ENCODE results near the gene OR2T2.
"Not testable (repeated sequence)": the region's sequence is repeated elsewhere in the genome, so short reads cannot be mapped to it uniquely, and the experiment has no call there.

The OR2T2 gene

GRCh38 chr1:248445399-248445798 lies at the start of gene OR2T2:
OR2T2 (plus strand) TSS chr1:248445637; CDS start chr1:248452798, 7,161 bp downstream.
- DNase-seq (ENCODE audit: low read depth in 2 of 2), result not testable (repeated sequence)

- DNase-seq (ENCODE audit: low read depth in 2 of 2), result no peak
These were observed 42.7 kb upstream of the OR2T2 start, which contains the start of gene OR2T1 for GRCh38 chr1:248402748-248403147. OR2T1 (plus strand) TSS chr1:248403048; CDS start chr1:248406148, 3,100 bp downstream.

GRCh38 chr1:248404024-248404423 lies 41.4 kb upstream of the OR2T2 start:
- DNase-seq (ENCODE audit: low read depth in 2 of 2), result no peak

- DNase-seq (ENCODE audit: low read depth in 2 of 2), result no peak
These were observed 38.4 kb upstream of the OR2T2 start for GRCh38 chr1:248406721-248407692.

- DNase-seq (ENCODE audit: low read depth in 2 of 2), result no peak
These were observed 29.2 kb upstream of the OR2T2 start for GRCh38 chr1:248416226-248416625.

- no peak for DNase-seq (ENCODE audit: low read depth in 2 of 2)
These were observed 27.6 kb upstream of the OR2T2 start for GRCh38 chr1:248417854-248418253.

GRCh38 chr1:248421384-248421783 lies 24.1 kb upstream of the OR2T2 start:
- no peak for DNase-seq (ENCODE audit: low read depth in 2 of 2)

- not testable (repeated sequence) for DNase-seq (ENCODE audit: low read depth in 2 of 2)
These were observed 17.8 kb upstream of the OR2T2 start for GRCh38 chr1:248427526-248428191.

- DNase-seq (ENCODE audit: low read depth in 2 of 2), result not testable (repeated sequence)
These were observed 17.3 kb upstream of the OR2T2 start for GRCh38 chr1:248428192-248428533.

- DNase-seq (ENCODE audit: low read depth in 2 of 2), result not testable (repeated sequence)
These were observed 13.8 kb upstream of the OR2T2 start for GRCh38 chr1:248431683-248432082.

- DNase-seq (ENCODE audit: low read depth in 2 of 2), result not testable (repeated sequence)
These were observed 13.2 kb upstream of the OR2T2 start for GRCh38 chr1:248432201-248432600.

- DNase-seq (ENCODE audit: low read depth in 2 of 2), result not testable (repeated sequence)
These were observed 11.5 kb upstream of the OR2T2 start for GRCh38 chr1:248433811-248434415.

GRCh38 chr1:248434913-248435312 lies 10.5 kb upstream of the OR2T2 start:
- not testable (repeated sequence) for DNase-seq (ENCODE audit: low read depth in 2 of 2)

- not testable (repeated sequence) for DNase-seq (ENCODE audit: low read depth in 2 of 2)
These were observed 9.1 kb upstream of the OR2T2 start for GRCh38 chr1:248436303-248436702.

GRCh38 chr1:248438668-248439067 lies 6.8 kb upstream of the OR2T2 start:
- DNase-seq (ENCODE audit: low read depth in 2 of 2), result not testable (repeated sequence)

- not testable (repeated sequence) for DNase-seq (ENCODE audit: low read depth in 2 of 2)
These were observed 6.2 kb upstream of the OR2T2 start for GRCh38 chr1:248439283-248439682.

- DNase-seq (ENCODE audit: low read depth in 2 of 2), result not testable (repeated sequence)
These were observed 2.7 kb upstream of the OR2T2 start for GRCh38 chr1:248442500-248443277.

- DNase-seq (ENCODE audit: low read depth in 2 of 2), result not testable (repeated sequence)
These were observed 834 bp upstream of the OR2T2 start for GRCh38 chr1:248444603-248445002.

- DNase-seq (ENCODE audit: low read depth in 2 of 2), result not testable (repeated sequence)
These were observed 3.1 kb downstream of the OR2T2 start for GRCh38 chr1:248448409-248449074.

- not testable (repeated sequence) for DNase-seq (ENCODE audit: low read depth in 2 of 2)
These were observed 4.5 kb downstream of the OR2T2 start for GRCh38 chr1:248449821-248450465.
